ENCODE data around the gene ROM1. TPM values are rescaled to one million over a fixed set of nuclear protein-coding genes. Genes with fewer than 3 reads are reported as not detected.
"Not testable (repeated sequence)": the region's sequence is repeated elsewhere in the genome, so short reads cannot be mapped to it uniquely, and the experiment has no call there.

The ROM1 gene
- total RNA-seq, 1 donor from 2014 or later = 1.2 TPM

GRCh38 chr11:62605902-62606301, 7.2 kb upstream of the ROM1 start:
- FAIRE-seq (no peak), DNase-seq (ENCODE audit: low spot score in 2 of 2) (no peak)

- FAIRE-seq (no peak), DNase-seq (ENCODE audit: low spot score in 2 of 2) (no peak)
Observed at GRCh38 chr11:62607714-62608113, 5.3 kb upstream of the ROM1 start.

GRCh38 chr11:62608776-62609175, 4.3 kb upstream of the ROM1 start:
- DNase-seq (ENCODE audit: low spot score in 2 of 2) (no peak), FAIRE-seq (no peak)

- FAIRE-seq (no peak), DNase-seq (ENCODE audit: low spot score in 2 of 2) (no peak)
Observed at GRCh38 chr11:62610403-62610802, 2.7 kb upstream of the ROM1 start.

GRCh38 chr11:62610814-62611704, 2.0 kb upstream of the ROM1 start:
- no peak for DNase-seq (ENCODE audit: low spot score in 2 of 2)
- FAIRE-seq = no peak

GRCh38 chr11:62611705-62612365, 1.2 kb upstream of the ROM1 start:
- no peak for FAIRE-seq
- DNase-seq (ENCODE audit: low spot score in 2 of 2) = peak in 1 of 2 donors; percentile 59

GRCh38 chr11:62613291-62613778, 278 bp downstream of the ROM1 start:
- DNase-seq (ENCODE audit: low spot score in 2 of 2) = no peak

GRCh38 chr11:62614275-62614674, 1.2 kb downstream of the ROM1 start:
- FAIRE-seq = no peak
- DNase-seq (ENCODE audit: low spot score in 2 of 2) = no peak

More at GRCh38 chr11:62613291-62613778, 278 bp downstream of the ROM1 start:
- FAIRE-seq = no peak

GRCh38 chr11:62615521-62615920, 2.5 kb downstream of the ROM1 start:
- no peak for DNase-seq (ENCODE audit: low spot score in 2 of 2)
- FAIRE-seq = no peak

- not testable (repeated sequence) for DNase-seq (ENCODE audit: low spot score in 2 of 2); FAIRE-seq
Observed at GRCh38 chr11:62616957-62617356, 3.9 kb downstream of the ROM1 start.

GRCh38 chr11:62621027-62621566, 8.0 kb downstream of the ROM1 start:
- FAIRE-seq (no peak), DNase-seq (ENCODE audit: low spot score in 2 of 2) (no peak)

- FAIRE-seq = no peak
Observed at GRCh38 chr11:62621567-62622470, 8.8 kb downstream of the ROM1 start, which contains the start of gene B3GAT3. B3GAT3 (minus strand) TSS chr11:62621986; CDS start chr11:62621947, 39 bp downstream.

GRCh38 chr11:62622476-62623089, 9.5 kb downstream of the ROM1 start:
- DNase-seq (ENCODE audit: low spot score in 2 of 2) (no peak), FAIRE-seq (no peak)

More at GRCh38 chr11:62621567-62622470, 8.8 kb downstream of the ROM1 start, which contains the start of gene B3GAT3:
- DNase-seq (ENCODE audit: low spot score in 2 of 2) = peak; percentile 99

- DNase-seq (ENCODE audit: low spot score in 2 of 2) (no peak), FAIRE-seq (no peak)
Observed at GRCh38 chr11:62627713-62628112, 14.7 kb downstream of the ROM1 start.

- no peak for FAIRE-seq
Observed at GRCh38 chr11:62632492-62632891, 19.4 kb downstream of the ROM1 start.

GRCh38 chr11:62644220-62644619, 31.2 kb downstream of the ROM1 start:
- DNase-seq (ENCODE audit: low spot score in 2 of 2) (no peak), FAIRE-seq (no peak)

More at GRCh38 chr11:62632492-62632891, 19.4 kb downstream of the ROM1 start:
- no peak for DNase-seq (ENCODE audit: low spot score in 2 of 2)

GRCh38 chr11:62645671-62645945, 32.6 kb downstream of the ROM1 start:
- no peak for FAIRE-seq
- no peak for DNase-seq (ENCODE audit: low spot score in 2 of 2)

- peak; percentile 55 for FAIRE-seq
- DNase-seq (ENCODE audit: low spot score in 2 of 2) = peak; percentile 99 to 100
Observed at GRCh38 chr11:62645946-62646824, 33.1 kb downstream of the ROM1 start, which contains the start of gene GANAB. GANAB (minus strand) TSS chr11:62646613; CDS start chr11:62646599, 14 bp downstream.
